COLO829 (cell line): ENCODE results near the gene DAGLB.
A peak's percentile ranks its signal among the peaks of the same experiment; 100 is the strongest.
"Not testable (repeated sequence)": the region's sequence is repeated elsewhere in the genome, so short reads cannot be mapped to it uniquely, and the experiment has no call there.

ENCODE experiments used
- DNase-seq: peaks from one replicate; pipeline ENCODE4 v3.0.0; 2012; ENCODE audit warnings: low spot score

The DAGLB gene

DNA sequence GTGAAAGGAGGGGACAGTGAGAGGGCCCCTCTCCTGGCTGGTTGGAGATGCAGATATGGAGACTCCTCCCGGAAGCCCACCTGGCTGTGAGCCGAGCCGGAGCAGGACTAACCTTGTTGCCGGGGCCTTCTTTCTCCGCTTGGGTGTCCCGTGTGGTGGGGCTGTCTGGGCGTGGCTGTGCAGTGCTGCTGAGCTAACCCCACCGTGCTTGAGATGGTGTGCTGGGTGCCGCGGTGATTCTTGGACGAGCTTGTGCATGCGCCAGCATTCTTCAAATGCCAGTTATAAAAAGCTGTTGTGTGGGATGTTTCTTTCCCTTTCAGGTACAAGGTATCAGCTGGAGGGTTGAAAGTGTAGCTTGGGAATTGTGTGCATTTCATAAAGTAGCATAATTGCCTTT, 48.8 kb downstream of the DAGLB start:
- no peak for DNase-seq

DNA sequence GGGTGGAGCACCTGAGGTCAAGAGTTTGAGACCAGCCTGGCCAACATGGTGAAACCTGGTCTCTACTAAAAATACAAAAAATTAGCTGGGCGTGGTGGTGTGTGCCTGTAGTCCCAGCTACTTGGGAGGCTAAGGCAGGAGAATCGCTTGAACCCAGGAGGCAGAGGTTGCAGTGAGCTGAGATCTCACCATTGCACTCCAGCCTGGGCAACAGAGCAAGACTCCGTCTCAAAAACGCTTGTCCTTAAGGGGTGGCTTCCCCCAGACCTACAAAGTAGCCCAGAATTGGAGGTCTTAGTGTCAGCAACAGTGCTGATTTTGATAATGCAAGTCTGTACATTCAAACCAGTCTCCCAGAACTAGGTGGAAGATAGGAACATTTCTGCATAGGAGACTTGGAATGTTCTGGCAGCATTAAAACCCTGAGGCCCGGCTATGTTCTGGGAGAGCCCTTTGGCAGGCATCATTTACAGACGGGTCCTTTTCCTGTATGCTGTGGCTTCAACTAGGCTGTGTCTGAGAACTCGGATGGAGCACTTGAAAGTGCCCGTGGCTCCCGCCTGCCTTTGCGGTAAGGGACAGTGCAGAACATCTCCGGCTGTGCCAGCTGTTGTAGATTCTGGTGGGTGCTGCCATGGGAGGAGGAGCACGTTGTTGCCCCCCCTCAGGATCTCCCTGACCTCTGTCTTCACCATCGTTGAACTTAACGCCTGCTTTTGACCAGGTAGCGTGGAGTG, 49.8 kb downstream of the DAGLB start:
- DNase-seq = not testable (repeated sequence)

DNA sequence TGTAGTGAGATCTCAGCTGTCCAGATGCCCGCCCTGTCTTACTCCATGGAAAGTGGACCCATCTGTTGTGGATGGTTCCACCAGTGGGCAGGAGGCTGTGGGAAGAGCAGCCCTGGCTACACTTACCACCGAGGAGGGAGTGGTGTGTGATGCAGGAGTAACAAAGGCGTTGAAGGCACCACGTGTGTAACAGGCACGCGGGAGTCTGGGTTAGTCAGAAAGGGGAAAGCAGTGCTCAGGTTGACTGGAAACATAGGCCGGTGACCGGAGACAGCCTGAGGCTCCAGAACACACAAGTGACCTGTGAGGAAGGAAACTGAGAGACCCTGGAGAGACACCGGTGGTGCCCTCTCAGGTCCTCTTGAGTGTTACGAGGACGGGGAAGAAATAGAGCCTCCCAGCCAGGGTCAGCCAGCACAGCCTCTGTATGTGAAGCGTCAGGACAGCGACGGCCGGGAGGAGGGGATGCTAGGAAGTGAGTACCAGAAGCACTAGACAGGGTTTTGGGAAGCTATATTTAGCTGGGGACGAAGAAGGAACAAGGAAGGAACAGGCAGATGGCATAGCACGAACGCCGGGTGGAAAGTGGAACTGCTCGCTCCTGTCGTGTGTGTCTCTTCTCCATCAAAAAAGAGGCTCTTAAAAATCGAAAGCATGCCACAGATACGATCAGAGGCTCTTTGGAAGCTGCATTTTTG, 51.7 kb downstream of the DAGLB start:
- no peak for DNase-seq

DNA sequence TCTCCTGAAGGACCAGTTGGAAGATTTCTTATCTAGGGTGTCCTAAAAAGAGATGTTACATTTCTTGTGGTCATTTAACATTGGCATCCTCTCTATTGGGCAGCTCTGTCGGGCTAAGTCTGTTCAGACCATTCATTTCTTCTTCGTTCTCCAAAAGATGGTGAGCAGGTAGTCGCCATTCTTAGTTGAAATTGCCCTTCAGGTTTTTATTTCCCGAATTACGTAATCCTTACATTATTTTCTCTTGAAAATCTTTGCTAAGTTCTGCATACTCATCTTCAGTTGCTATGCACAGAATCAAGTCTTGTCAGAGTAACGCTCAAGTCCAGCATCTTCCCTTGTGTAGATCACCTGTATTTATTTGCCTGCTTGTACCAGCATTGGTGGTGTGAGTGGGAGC, 53.6 kb downstream of the DAGLB start:
- no peak for DNase-seq

DNA sequence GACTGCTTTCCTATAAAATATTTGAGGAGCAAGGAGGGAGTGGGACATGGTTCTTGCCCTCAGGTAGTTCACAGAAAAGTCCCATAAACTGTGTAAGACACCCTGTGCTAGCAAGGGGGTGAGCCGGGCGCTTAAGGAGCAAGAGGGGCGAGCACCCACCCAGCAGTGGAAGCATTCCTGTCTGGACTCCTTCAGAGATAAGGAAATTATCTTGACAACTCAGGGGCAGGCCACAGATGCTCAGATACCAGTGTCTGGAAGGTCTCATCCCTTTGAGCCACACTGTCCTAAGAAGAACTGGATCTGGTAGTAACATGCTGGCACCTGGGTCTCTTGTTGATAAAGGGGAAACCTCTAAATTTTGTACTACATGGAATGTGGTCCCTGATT, 54.1 kb downstream of the DAGLB start:
- no peak for DNase-seq

DNA sequence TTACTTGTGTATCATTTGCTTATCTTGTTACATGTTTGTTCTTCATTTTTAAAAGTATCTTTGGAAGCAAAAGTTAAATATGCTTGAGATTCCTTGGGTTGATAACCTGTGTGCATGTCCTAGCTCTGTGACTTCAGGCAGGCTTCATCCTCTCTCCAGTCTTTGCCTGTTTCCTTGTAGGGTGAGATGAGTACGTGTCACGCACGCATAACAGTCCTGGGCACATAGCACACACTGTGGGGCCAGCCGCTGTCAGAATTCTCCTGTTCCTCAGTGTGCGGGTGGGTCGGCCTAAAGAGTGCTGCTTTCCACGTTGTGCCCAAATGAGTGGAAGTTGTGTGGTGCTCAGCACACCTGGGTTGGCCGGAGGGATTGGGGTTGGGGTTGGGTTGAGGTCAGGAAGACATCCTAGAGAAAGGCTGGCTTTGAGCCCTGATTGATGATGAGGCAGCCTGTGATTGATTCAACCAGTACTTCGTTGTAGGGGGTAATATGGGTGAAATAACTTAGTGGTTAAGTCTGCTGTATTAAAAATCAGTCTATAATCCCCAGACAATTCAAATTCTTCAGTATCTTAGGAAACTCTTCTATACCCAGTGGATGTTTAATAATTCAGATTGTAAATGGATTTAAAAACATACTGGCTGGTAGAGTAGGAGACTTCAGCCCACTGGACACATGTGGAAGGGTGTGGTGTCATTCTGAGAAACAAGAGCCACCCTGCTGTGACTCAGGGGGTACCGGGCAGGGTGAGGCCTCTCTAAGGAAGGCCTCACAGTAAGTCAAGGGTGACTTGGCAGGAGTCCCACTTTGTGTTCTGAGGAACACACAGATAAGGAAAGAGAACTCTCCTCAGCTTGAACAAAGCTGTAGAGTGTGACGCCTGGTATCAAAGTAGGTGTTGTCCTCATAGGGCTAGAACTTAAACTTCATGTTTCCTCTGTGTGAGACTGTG, 54.8 kb downstream of the DAGLB start:
- no peak for DNase-seq

DNA sequence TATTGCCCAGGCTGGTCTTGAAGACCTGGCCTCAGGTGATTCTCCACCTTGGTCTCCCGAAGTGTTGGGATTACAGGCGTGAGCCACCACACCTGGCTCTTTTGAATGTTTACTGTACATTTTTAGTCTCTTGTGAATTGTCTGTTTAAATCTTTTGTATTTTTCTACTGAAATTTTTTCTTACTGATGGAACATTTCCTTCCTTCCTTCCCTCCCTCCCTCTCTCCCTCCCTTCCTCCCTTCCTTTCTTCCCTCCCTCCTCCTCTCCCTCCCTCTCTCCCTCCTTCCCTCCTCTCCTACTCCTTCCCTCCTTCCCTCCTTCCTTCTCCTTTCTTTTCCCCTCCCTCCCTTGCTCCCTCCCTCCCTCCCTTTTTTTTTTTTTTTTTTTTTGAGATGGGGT, 58.0 kb downstream of the DAGLB start:
- DNase-seq = no peak

DNA sequence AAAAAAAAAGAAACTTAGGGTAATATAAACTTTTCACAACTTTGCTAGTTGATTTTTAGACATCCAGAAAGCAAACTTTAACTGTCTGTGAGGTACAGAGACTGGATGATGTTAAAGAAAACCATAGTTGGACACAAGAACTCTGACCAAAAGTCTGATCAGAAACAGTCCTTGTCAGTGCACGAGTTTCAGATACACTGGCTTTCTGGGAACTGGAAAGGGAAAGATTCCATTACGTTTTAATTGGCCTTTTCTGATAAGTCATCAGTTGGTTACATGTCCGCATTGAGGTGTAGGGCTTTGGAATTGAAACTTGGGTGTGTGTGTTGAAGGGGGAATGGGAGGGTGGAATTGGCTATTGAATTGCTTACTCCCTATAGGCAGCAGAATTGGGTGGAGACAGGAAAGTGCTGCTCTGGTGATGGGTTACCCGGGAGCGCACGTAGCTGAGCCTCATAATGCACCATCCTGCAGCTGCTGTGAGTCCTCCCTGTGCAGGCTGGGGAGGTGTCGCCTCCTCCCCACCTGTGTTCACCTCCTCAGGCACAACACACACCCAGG, 59.9 kb downstream of the DAGLB start:
- DNase-seq = no peak

DNA sequence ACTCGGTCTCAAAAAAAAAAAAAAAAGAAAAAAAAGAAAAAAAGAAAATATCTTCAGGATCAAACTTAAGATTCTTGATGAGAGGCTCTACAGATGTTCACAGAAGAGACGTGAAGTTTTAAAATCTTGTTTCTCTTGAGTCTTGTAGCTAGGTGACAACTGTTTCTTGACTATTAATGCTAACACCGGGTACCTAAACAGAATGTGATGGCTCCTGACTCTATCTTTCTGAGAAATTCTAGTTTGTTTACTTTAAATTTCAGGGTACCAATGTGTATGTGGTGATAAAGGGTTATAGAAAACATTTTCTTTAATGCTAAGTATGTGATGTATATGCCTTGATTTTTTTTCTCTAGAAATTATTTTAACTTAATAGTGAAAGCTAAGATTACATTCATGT, 61.0 kb downstream of the DAGLB start:
- no peak for DNase-seq

DNA sequence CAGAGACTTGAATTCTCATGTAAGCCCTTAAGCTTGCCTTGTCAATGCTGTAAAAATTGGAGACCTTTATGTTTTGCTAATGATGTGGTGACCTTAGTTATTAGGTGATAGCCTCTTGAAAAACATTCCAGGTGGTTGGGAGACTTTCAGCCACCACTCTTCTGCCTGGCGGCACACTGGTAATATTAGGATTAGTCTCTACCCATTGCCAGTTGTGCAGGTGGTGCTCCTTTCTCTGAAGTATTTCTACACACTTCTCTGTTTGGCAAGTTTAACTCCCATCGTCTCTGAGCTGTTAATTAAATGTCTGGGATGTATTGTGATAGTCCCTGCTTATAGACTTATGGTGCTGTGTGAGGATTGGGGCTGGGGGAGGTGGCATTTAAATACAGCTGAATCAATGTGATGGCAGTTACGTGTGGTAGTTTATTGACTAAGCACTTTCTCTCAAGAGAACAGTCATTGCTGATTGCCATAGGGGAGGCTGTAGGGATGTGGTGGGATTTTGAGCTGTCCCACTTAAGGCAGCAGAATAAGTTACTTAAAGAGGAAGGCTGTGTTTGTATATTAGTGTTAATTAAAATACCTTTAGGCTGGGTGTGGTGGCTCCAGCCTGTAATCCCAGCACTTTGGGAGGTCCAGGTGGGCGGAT, 61.7 kb downstream of the DAGLB start:
- DNase-seq = no peak

DNA sequence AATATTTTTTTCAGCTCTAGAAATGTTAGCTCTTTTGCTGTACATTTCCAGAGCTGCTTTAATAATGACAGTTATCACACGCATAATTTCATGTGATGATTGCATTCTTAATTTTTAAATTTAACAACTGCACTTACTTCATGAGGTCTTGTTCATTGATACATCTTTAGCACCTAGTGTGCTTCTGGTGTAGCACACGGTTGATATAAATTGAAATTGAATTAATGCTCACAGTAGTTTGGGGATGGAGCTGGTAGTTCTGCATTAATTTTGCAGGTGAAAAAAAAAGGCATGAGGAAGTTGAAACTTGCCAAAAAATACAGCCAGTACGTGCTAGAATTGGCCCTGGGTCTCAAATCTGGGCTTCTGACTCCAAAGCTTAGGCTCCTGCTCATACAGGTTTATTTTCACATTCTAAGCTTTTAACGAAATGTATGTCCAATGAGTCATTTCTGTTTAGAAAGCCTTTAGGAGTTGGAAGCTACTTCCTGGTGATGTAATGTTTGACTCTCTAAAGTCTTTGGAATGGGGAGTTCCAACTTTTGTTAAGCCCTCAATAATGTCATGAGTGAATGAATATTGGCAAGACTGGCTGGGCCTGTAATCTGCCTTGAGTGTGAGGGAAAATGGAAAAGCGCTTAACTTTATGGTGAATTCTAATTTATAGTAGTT, 62.5 kb downstream of the DAGLB start:
- DNase-seq = peak; percentile 80

DNA sequence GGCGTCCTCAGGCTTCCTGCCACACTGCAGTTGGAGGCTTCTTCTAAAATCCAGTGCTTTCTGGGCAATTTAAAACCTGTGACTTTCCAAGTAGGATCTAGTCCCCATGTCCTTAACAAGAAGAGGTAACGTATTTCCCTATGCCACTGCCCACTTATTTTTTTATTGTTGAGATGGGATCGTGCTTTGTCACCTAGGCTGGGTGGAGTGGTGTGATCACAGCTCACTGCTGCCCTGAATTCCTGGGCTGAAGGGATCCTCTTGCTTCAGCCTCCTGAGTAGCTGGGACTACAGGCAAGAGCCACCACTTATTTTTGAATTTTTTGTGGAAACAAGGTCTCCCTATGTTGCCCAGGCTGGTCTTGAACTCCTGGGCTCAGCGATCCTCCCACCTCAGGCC, 63.4 kb downstream of the DAGLB start:
- DNase-seq = no peak

DNA sequence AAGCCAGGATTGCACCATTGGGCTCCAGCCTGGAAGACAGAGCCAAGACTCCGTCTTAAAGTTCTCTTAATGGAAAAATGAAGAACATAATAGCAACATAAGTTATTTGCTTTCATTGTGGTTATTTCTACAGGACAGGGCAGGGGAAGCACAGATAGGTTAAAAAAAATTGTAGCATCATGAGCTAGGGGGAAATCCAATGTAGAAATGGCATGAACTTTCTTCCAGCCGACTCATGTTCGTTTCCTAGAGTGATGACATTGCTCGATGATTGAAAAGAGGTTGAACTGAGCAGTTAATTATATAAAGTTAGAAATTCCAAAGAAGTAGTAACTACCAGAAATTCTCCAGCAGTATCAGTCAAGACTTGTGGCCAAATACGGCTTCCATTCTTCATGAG, 64.9 kb downstream of the DAGLB start:
- no peak for DNase-seq

DNA sequence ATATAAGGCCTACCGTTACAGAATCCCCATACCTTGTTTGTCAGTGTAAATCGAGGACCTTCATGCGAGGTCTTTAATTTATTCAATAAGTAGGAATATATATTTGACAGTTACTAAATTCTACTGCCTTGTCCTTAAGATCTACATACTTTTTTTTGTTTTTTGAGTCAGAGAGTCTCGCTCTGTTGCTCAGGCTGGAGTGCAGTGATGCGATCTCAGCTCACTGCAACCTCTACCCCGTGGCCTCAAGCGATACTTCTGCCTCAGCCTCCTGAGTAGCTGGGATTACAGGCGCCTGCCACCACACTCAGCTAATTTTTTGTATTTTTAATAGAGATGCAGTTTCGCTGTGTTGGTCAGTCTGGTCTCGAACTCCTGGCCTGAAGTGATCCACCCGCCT, 65.9 kb downstream of the DAGLB start:
- not testable (repeated sequence) for DNase-seq

DNA sequence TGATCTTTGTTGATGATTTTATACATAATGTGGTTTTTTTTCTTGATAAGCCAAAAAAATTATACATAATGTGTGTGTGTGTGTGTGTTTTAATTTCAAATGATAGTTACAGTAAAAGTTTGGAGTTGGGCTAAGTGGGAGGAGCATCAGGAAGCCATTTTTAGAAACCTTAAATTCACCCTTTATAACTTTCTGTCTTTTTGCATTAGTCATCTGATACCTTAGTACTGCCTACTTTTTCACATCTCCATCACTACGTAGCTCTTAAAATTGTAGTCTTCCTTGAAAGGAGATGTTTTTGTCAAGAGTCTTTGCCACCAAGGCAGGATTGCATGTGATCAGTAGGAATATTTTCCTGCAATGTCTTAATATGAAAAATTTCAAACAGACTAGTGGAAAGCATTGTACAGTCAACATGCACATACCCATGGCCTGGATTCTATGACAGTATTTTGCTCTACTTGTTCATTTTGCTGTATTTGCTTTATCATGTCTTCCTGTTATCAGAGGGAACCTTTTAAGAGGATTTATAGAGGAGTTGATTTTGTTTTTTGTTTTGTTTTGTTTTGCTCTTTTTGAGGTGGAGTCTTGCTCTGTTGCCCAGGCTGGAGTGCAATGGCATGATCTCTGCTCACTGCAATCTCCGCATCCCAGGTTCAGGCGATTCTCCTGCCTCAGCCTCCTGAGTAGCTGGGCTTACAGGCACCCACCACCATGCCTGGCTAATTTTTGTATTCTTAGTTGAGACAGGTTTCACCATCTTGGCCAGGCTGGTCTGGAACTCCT, 67.3 kb downstream of the DAGLB start:
- DNase-seq = no peak

DNA sequence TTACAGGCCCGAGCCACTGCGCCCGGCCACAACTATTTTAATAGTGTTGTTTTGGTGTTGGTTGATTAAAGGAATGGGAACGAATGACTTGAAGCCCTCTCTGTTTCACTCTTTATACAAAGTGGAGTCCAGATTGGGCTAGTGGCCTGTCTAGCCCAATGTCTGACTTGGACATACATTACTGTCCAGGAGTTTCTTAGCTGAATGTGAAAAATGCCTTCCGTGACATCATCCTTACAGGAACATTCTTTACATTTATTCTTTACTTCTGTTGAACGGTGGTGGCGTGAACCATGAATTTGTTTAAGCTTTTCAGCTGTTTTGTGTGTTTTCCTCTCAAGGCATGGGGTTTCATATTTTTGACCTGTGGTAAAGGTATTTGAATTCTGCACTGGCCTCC, 67.9 kb downstream of the DAGLB start:
- DNase-seq = no peak

DNA sequence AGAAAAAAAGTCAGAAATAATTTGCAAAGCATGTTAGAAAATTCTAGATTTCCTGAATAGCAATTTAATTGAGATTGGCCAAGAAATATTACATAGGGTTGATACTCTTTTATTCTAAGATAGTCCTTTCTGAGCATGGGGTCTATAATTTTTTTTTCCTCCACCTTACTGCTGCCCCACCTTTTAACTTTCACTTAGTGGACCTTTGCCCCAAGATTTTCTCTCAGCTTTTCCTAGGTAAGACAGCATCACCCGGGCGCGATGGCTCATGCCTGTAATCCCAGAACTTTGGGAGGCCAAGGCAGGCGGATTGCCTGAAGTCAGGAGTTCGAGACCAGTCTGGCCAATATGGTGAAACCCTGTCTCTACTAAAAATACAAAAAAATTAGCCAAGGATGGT, 69.2 kb downstream of the DAGLB start:
- DNase-seq = not testable (repeated sequence)

DNA sequence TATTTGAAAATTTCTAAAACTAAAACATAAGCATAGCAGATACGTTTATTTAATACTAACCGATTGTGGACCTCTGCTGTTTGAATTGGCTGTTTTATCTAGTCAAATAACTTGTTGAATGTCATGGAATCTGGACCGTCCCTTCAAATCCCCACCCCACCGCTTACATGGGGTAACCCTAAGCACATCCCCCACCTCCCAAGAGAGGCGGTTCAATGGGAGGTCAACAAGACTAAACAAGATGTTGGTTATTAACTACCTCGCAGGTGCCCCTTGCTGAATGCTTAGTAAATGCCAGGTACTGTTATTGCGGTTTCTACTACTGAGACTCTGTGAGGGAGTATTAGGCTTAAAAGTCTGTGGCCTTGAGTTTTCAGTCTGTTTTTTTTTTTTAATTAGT, 70.9 kb downstream of the DAGLB start:
- DNase-seq = no peak

DNA sequence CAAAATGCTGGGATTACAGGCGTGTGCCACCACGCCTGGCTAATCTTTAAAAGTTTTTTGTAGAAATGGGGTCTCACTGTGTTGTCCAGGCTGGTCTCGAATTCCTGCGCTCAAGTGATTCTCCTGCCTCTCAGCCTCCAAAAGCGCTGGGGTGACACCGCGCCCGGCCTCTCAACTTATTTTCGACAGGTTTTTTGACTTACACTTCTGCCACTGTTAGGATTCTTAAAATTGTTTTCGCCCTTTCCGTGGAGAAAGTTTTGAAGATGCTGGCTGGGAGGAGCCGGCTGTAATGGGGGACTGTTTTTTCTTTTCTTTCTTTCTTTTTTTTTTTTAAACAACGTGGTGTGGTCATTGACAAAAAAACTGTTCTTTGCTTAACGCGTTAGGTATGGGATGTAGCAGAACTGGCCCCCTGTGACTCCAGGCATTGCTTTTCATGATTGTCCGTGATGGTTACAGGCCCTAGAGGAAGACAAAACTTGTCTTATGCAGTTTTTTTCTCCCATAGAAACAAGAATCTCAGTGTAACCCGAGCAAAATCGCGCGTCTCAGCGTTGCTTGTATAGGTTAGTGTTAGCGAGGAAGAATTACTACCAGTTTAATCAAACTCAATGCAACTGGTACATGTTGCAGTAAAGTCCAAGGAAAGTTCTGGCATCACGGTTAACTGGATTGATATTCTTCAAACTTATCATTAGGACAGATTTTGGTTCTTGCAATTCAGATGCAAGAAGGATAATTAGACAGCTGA, 72.2 kb downstream of the DAGLB start:
- DNase-seq = peak; percentile 44

DNA sequence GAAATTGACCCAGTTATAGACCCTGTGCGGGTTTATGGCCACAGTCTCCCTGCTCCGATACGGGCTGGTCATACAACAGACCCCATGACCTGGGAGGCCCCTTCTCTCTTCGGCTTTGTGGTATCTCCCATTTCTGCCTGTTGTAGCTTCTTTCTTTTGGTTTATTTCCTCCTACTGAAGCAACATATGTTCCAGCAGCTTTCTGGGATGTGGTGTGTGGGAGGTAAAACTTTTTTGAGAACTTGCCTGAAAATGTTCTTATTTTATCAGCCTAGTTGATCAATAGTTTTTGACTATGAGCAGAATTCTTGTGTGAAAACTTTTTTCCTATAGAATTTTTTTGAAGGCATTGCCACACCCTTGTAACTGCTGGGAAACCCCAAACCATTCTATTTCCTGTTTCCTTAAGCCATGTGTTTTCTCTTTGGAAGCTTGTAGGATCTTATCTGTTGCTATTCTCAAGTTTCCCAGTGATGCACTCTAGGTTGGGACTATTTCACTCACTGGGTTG, 80.0 kb downstream of the DAGLB start:
- no peak for DNase-seq
